A673 (cell line): ENCODE results near the gene CHRDL1. TPM values are rescaled to one million over a fixed set of nuclear protein-coding genes. Genes with fewer than 3 reads are reported as not detected.

Source experiments
- BruUV-seq: library from RNA; stranded (reverse); fragments of 400-500 nt; replicated peaks from 2 replicates; lab custom pipeline; 2021; lab: Mats Ljungman, UMichigan
- CTCF ChIA-PET: fragments of 300-600 bp; sonication (Branson Sonifier 250); formaldehyde crosslinking; loops from one replicate; lab custom pipeline; 2022; ENCODE audit warnings: antibody characterized with exemption; lab: Charles Lee
- POLR2A ChIA-PET: fragments of 300-600 bp; sonication (Branson Sonifier 250); formaldehyde crosslinking; loops from one replicate; lab custom pipeline; 2022; ENCODE audit warnings: antibody characterized with exemption; ENCODE audit not compliant: low non-redundant PET; lab: Charles Lee
- DNase-seq: peaks from one replicate; pipeline ENCODE4 v3.0.0-alpha.2; 2015; ENCODE audit warnings: low spot score
- H3K27ac ChIP-seq: fragments of 200-600 bp; sonication (generic); 2 replicates; pipeline ENCODE4 v1.5.1; 2016; ENCODE audit warnings: mixed run types, low read depth, mild to moderate bottlenecking, mixed read lengths, antibody characterized with exemption, low read length; ENCODE audit not compliant: poor library complexity, severe bottlenecking
- H3K27me3 ChIP-seq: fragments of 200-600 bp; sonication (generic); replicated peaks from 2 replicates; pipeline ENCODE4 v1.6.1; 2017; ENCODE audit warnings: mixed run types, low read depth, mild to moderate bottlenecking, mixed read lengths, antibody characterized with exemption, low read length; ENCODE audit not compliant: insufficient read depth, poor library complexity
- H3K36me3 ChIP-seq: fragments of 200-600 bp; sonication (generic); 2 replicates; pipeline ENCODE4 v1.6.1; 2016; ENCODE audit warnings: mixed run types, mild to moderate bottlenecking, mixed read lengths, antibody characterized with exemption, low read length; ENCODE audit not compliant: insufficient read depth, poor library complexity, severe bottlenecking
- H3K4me1 ChIP-seq: fragments of 200-600 bp; sonication (generic); 2 replicates; pipeline ENCODE4 v1.6.1; 2017; ENCODE audit warnings: mixed run types, mild to moderate bottlenecking, mixed read lengths, antibody characterized with exemption, low read length; ENCODE audit not compliant: insufficient read depth, poor library complexity, severe bottlenecking
- H3K4me3 ChIP-seq: fragments of 200-600 bp; sonication (generic); 2 replicates; pipeline ENCODE4 v1.5.1; 2016; ENCODE audit warnings: low read depth, mixed run types, mild to moderate bottlenecking, mixed read lengths, low read length; ENCODE audit not compliant: poor library complexity, severe bottlenecking
- H3K9me3 ChIP-seq: fragments of 200-600 bp; sonication (generic); 2 replicates; pipeline ENCODE4 v1.6.1; 2016; ENCODE audit warnings: mixed run types, low read depth, mild to moderate bottlenecking, mixed read lengths, antibody characterized with exemption, low read length; ENCODE audit not compliant: poor library complexity, severe bottlenecking
- EZH2 ChIP-seq: fragments of 200-600 bp; sonication (generic); IDR thresholded peaks from 2 replicates; pipeline ENCODE4 v1.6.1; 2017; ENCODE audit warnings: borderline replicate concordance, low read depth, mild to moderate bottlenecking, mixed read lengths, antibody characterized with exemption, low read length; ENCODE audit not compliant: poor library complexity, severe bottlenecking
- intact Hi-C: fragments of 100-400 bp; cut with micrococcal nuclease; formaldehyde crosslinking; loops from one replicate; pipeline ENCODE4 v1.10.0; 2022; ENCODE audit not compliant: unreplicated experiment
- total RNA-seq: library from RNA; stranded (reverse); gene quantifications from 2 replicates; pipeline ENCODE4 v1.2.3, GENCODE V29; 2021
- TF ChIP-seq, protein P1 (sequence below): fragments of 300-800, 200-600 bp; sonication (generic); conservative IDR thresholded peaks from 2 replicates; pipeline ENCODE4 v1.5.1; 2017; ENCODE audit warnings: low read depth, mild to moderate bottlenecking, antibody characterized with exemption, low read length, moderate library complexity, mixed read lengths

Gene CHRDL1
- total RNA-seq, 1 experiment from 2014 or later, result 0.41 TPM

DNA sequence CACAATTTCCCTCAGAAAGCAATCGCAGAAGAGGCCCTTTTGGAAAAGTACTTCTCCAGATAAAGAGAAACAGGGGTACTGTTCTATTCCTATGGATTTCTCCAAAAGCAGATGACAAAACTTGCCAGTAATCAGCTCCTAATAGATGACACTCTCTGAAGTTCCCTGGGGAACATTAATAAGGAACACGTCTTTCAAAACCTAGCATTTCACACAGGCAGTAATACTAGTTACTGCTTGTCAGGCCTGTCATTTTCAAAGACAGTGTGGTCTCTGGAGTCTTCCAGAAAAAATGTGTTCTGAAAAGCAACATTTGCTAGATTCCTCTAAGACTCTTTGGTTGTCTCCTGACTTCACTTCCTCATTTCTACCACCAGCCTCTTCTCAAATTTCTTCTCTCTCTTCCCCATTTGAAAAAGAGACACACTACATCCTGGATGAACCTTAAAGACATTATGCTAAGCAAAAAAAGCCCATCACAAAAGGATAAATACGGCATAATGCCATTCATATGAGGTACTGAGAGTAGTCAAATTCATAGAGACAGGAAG is 47.3 kb downstream of the CHRDL1 start:
- ChIA-PET CTCF (no interaction called here), POLR2A (no interaction called here)
- no peaks in the 10 kb centered on the region for H3K9me3 ChIP-seq
- intact Hi-C loops, result no loop called here
- H3K27ac ChIP-seq, result no peak overlapping the region
- H3K4me3 ChIP-seq, result no peak overlapping the region
- no TSS peak for BruUV-seq
- no peaks in the 10 kb centered on the region for H3K4me1 ChIP-seq
- DNase-seq, result no peak
- peaks cover 4% of the 10 kb centered on the region for H3K27me3 ChIP-seq
- TF ChIP-seq, protein P1, sequence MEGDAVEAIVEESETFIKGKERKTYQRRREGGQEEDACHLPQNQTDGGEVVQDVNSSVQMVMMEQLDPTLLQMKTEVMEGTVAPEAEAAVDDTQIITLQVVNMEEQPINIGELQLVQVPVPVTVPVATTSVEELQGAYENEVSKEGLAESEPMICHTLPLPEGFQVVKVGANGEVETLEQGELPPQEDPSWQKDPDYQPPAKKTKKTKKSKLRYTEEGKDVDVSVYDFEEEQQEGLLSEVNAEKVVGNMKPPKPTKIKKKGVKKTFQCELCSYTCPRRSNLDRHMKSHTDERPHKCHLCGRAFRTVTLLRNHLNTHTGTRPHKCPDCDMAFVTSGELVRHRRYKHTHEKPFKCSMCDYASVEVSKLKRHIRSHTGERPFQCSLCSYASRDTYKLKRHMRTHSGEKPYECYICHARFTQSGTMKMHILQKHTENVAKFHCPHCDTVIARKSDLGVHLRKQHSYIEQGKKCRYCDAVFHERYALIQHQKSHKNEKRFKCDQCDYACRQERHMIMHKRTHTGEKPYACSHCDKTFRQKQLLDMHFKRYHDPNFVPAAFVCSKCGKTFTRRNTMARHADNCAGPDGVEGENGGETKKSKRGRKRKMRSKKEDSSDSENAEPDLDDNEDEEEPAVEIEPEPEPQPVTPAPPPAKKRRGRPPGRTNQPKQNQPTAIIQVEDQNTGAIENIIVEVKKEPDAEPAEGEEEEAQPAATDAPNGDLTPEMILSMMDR, result no peak
- TF ChIP-seq EZH2, result no peak
- H3K36me3 ChIP-seq, result no peaks in the 10 kb centered on the region

DNA sequence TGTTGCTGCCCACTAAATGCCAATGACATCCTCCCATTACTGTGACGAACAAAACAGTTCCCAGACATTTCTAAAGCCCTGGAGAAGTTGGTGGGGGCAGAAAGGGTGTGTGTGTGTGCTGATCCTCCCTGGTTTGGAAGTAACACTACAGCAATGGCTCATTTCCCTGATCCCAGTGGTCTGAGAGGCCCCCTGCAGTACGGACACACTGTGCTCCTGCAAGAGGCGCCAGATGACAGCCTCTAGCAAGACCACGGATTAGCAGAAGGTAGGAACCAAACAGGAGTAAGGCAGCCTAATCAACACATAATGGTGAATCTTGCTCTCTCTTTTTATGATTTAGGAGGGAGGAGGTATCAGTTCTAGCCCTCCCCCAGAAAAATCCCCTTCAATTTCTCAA is 49.6 kb downstream of the CHRDL1 start:
- POLR2A ChIA-PET, result no interaction called here
- intact Hi-C loops, result no loop called here
- CTCF ChIA-PET, result no interaction called here
- no peak for DNase-seq
- H3K4me1 ChIP-seq, result no peaks in the 10 kb centered on the region
- H3K4me3 ChIP-seq, result no peak overlapping the region
- no peak overlapping the region for H3K27ac ChIP-seq
- H3K27me3 ChIP-seq, result peaks cover 2% of the 10 kb centered on the region
- BruUV-seq, result no TSS peak
- no peaks in the 10 kb centered on the region for H3K36me3 ChIP-seq
- TF ChIP-seq, protein P1, result no peak
- no peak for TF ChIP-seq EZH2
- H3K9me3 ChIP-seq, result no peaks in the 10 kb centered on the region

DNA sequence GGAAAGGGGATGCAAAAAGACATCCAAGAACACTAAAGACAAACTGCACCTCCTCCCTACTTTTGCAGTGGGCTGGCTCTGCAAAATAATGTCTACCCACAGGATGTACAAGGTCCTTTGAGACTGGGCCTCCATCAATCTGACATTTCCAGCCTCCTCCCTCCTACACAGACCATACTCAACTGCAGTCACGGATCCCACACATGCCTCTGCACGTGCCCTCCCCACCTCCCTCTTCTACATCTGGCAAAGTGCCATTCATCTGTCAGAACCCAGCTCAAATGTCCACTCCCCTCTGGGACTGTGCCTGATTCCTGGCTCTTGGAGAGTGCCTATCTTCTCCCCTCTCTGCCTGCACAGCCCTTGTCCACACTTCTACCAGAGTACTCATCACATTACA is 50.3 kb downstream of the CHRDL1 start:
- Histone ChIP-seq H3K9me3 (no peaks in the 10 kb centered on the region), H3K27ac (no peak overlapping the region), H3K4me1 (no peaks in the 10 kb centered on the region), H3K36me3 (no peaks in the 10 kb centered on the region), H3K27me3 (no peaks in the 10 kb centered on the region), H3K4me3 (no peak overlapping the region)
- BruUV-seq, result no TSS peak
- no peak for DNase-seq
- ChIA-PET CTCF (no interaction called here), POLR2A (no interaction called here)
- intact Hi-C loops, result no loop called here
- TF ChIP-seq, protein P1, result no peak
- no peak for TF ChIP-seq EZH2
